Stimulated activated CD4-positive, alpha-beta T cell treated with anti-CD3 and anti-CD28 coated beads, Interleukin-15, amount 100 ng/mL, for 48 hours (primary cell): ENCODE results near the gene C2CD3.

Source experiments
- DNase-seq, 2 donors: peaks; one replicate each; pipeline ENCODE4 v3.0.0-alpha.2; 2020; ENCODE audit warnings: low read depth in 2 of 2

C2CD3 gene

GRCh38 chr11:73980001-73980961 lies 190.5 kb downstream of the C2CD3 start:
- peak; percentile 42 to 63 for DNase-seq

- DNase-seq, result no peak
These were observed 192.2 kb downstream of the C2CD3 start for GRCh38 chr11:73978576-73979086.

GRCh38 chr11:73977856-73978519 lies 192.8 kb downstream of the C2CD3 start:
- DNase-seq, result no peak

- DNase-seq, result no peak
These were observed 194.2 kb downstream of the C2CD3 start for GRCh38 chr11:73976451-73977151.

GRCh38 chr11:73975479-73975757 lies 195.4 kb downstream of the C2CD3 start:
- no peak for DNase-seq

- no peak for DNase-seq
These were observed 196.0 kb downstream of the C2CD3 start for GRCh38 chr11:73974604-73975478.

GRCh38 chr11:73972620-73973449 lies 198.0 kb downstream of the C2CD3 start:
- no peak for DNase-seq

- DNase-seq, result no peak
These were observed 198.6 kb downstream of the C2CD3 start for GRCh38 chr11:73972187-73972586.

- DNase-seq, result no peak
These were observed 199.6 kb downstream of the C2CD3 start for GRCh38 chr11:73971175-73971719.

- DNase-seq, result no peak
These were observed 200.6 kb downstream of the C2CD3 start for GRCh38 chr11:73969991-73970800.

- no peak for DNase-seq
These were observed 201.7 kb downstream of the C2CD3 start for GRCh38 chr11:73969091-73969490.

- no peak for DNase-seq
These were observed 202.3 kb downstream of the C2CD3 start for GRCh38 chr11:73968356-73968966.

GRCh38 chr11:73965764-73966121 lies 205.1 kb downstream of the C2CD3 start:
- no peak for DNase-seq

GRCh38 chr11:73965076-73965763 lies 205.6 kb downstream of the C2CD3 start:
- DNase-seq, result no peak

GRCh38 chr11:73963861-73964260 lies 206.9 kb downstream of the C2CD3 start:
- no peak for DNase-seq
